NCI-H146 treated with DMSO at 0.1 percent for 48 hours (cell line): ENCODE data around the gene RPLP2.

Source experiments
- DNase-seq: peaks from one replicate; lab custom pipeline; 2025; ENCODE audit not compliant: unreplicated experiment; lab: John Stamatoyannopoulos, UW

The RPLP2 gene

DNA sequence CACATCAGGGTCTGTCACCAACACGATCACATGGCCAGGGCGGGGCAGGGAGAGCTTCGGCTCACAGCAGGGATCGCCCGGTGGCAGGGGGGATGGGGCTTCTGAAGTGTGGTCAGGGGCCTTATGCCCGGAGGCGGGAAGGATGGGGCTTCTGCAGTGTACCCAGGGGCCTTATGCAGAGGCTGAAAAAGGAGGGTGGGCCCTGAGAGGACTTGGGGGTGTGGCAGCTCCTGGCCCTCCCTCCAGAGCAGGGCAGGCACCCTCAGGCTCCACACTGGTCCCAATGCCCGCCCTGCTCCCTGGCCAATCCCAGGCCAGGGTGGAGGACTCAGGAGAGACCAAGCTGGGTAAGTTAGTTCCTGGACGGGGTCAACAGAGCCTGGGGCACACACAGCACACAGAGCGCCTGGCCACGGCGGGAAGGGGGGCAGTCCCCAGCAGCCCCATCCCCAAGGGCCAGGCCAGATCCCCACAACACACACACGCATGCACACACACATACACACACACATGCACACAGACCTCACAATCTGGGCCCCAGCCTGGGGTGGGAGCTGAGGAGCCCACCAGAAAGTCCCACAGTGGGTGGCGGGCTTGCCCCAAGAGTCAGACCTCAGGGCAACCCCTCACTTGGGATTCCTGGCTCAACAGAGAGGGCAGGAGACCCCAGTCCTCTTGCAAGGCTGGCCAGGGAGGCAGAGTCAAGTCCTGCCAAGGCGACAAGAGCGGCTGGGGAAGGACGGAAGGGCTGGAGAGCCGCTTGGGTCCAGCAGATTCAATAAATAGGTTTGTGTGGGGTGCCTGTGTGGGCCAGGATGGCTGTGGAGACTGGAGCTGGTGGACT lies 18.8 kb upstream of the RPLP2 start:
- DNase-seq: no peak

DNA sequence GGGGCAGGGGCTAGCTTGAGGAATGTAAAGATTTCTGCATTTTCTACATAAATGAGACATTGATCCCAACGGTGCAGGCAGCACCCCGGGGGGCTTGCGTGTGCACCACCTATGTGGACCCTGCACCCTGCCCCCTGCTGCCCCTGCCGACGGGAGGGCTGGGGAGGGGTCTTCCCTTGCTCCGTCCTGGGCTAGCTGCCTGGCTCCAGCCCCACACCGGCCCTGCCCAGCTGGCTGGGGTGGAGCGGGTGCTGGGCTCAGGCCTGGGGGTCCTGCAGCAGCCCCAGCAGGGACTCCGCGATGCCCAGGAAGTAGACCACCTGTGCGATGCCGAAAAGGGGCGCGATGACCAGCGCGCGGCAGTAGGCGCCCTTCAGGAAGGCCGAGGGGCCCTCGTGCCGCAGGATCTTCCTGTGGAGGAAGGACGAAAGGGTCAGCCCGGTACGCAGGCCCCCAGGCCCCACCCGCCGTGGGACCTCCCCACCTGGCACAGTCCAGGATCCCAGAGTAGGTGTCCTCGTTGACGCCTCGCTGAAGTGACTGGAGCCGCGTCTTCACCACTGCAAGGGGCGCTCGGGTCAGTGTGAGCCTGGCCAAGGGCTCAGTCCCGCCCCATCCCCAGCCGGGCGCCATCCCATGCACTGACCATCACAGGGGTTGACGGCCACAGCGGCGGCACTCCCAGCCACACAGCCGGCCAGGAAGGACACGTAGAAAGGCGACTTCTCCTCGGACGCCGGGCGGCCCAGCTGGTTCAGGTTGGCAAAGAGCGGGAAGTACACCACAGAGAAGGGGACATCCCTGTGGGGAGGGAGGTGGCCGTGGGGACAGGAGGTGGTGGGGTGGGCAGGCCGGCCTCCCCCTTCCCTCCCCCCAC lies 17.9 kb upstream of the RPLP2 start:
- DNase-seq: no peak

DNA sequence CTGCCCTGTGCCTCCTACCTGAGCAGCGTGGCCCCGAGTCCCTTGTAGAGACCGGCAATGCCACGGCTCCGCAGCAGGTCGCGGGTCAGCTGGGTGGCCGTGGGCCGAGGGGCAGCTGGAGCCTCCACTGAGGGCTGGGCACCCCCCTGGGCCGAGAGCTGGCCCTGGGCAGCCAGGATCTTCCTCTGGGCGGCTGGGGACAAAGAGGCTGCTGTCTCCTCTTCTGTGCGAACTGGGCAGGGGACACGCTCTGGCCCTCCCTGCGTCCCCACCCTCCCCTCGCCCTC lies 17.3 kb upstream of the RPLP2 start:
- DNase-seq: no peak

DNA sequence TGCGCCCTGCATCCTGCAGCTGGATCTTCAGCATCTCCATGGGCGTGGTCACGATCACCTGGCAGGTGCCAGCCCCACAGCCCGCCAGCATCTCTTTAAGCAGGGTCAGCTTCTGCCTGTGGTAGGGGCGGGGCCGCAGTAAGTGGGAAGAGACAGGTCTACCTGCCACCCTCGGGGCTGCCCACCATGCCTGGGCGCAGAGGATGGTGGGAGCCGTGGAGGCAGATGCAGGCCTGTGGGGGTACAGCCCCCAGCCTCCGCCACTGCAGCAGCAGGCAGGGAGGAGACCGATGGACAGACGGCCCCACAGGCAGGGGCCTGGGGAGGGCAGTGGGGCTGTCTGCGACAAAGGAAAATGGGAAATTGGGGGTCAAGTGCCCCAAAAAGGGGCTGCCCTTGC lies 16.9 kb upstream of the RPLP2 start:
- no peak for DNase-seq

DNA sequence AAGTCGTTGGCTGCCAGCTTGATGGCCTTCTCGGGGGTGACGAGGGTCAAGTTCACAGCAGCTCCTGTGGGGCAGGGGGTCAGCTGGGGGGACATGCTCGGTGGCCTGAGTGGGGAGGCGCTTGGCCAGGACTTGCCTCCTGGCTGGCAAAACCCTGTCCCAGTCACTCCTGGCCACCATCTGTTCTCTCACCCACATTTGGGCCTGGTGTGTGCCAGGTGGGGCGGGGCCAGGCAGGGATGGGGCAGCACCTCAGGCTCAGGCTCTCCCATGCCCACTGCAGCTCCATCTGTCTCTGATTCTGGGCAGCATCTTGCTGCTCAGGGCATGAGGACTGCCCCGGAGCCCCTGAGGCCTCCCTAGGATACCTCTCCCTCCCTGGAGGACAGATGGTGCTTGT lies 16.2 kb upstream of the RPLP2 start:
- DNase-seq: no peak

DNA sequence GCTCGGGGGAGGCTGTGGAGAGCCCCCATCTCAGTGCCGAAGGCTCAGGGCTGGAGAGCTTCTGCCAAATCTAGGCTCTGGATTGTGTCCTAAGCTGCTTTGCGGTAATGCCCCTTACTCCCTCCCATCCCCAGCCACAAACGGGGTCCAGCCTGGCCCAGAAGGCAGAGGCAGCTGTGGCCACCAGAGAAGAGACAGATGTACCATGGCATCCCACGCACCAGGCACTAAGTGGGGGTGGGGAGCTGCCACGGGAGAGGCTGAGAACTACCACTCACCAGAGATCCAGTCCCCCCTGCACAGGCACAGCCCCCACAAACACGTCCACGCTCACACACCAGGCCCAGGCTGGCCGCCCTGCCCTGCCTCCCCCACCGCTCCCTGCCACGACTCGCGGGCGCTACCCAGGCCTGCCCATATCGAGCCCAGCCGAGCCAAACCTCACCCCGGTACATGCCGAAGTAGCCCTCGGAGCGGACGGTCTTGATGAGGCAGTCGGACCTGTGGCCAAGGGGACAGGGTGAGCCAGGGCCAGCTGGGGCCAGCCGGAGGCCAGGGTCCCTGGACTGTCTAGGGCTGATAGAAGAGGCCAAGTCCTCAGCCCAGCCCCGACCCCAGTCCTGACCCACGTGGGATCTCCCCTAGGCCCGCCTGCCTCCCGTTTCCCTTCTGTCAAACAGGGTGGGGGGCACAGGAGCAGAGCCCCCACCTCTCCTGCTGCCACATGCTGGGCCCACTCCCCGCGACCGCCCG lies 15.6 kb upstream of the RPLP2 start:
- no peak for DNase-seq

DNA sequence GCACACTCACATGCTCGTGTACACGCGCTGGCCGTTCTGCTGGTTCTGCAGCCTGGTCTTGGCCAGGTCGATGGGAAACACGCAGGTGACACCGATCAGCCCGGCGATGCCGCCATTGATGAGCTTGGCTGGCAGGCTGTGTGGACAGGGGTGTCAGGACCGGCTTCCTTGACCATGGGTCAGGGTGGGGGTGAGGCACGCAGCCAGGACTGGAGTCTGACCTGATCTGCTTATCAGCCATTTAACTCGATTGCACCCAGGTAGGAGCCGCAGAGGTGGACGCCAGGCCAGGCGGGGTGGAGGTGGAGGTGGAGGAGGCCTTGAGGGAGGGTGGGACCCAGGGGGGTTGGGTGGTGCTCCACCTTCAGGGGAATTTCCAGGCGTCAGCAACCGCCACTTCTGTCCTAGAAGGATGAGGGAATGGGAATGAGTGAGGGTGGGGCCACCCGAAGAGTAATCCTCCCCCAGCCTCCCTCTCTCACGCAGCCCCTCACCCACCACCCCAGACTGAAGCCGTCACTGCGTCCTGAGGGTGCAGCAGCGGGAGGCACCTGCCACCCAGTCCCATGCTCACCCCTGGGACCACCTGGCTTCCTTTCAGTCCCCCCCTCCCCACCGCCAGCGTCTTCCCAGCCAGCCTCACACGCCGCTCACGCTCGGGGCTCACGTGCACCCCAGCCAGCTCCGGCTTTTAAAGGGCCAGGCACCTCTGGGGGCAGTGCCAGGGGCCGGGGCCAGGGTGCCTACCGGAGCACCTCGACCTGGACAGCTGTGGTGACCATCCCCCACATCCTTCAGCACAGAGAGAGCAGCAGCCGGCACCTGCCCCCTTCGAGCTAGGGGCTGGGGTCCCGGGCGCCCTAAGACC lies 14.8 kb upstream of the RPLP2 start:
- no peak for DNase-seq

DNA sequence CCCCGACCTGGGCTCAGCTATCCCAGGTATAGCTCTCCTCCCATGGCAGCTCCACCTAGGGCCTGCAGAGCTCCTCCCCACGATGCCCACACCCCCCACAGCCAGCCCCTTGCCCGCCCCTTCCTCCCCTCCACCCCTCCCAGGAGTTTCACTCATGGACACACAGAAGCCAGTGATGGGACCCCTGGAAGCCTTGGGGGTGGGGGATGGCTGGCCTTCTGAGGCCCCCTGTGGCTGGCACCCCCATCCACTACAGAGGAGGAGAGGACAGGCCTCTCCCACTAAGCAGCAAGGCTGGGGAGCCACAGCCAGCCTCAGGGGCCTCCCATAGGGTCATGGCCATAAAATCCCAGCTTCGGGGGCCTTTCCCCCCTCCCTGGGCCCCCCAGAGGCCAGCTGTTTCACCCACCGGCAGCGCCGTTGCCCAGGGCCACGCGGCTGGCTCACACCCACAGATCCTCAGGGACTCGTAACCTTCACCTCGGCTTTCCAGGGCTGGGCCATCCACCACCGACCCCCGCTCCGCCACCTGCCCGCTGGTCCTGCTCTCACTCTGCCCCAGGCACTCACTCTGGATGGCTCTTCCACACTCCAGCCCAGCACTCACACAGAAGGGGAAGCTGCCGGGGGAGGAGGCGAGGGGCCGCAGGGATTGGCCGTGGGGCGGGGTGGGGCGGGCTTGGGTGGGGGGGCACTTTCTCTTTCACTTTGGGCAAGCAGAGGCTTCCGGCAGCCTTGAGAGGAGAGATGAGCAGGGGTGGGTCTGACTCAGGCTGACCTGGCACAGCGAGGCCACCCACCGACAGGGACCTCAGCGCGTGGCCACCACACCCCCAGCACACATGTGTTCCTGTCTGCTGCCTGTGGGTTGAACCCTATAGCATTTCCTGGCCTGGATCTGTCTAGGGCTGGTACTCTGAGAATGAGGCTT lies 13.9 kb upstream of the RPLP2 start:
- no peak for DNase-seq

DNA sequence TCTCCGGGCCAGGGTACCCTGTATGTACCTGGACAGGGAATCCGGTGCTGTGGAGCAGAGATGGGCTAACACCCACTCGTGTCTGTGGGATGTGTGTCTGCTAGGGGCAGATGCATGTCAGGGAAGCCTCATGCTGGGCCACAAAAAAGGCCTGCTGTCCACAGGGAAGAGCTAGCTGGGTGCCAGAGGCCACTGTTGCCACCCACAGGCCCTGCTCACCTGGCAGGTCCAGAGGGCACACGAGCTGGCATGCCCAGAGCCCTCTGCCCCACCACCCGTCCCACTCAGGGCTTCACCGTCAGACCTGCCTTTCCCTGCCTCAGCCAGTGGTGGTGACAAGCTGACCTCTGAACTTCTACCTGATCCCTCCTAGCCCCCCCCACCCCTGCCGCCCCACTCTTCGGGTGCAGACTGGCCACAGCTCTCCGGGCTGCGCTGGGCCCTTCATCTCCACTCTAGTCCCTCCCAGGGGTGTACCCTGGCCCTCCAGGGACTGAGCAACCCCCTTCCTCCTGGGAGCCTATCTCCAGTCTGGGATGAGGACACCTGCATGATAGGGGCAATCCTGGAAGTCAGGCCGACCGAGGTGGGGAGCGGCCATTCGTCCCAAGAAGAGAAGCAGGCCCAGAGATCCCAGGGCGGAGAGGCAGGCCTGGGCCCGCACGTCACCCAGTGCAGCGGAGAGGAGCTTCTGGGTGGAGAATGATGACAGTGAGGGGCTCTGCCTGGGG lies 13.0 kb upstream of the RPLP2 start:
- no peak for DNase-seq

DNA sequence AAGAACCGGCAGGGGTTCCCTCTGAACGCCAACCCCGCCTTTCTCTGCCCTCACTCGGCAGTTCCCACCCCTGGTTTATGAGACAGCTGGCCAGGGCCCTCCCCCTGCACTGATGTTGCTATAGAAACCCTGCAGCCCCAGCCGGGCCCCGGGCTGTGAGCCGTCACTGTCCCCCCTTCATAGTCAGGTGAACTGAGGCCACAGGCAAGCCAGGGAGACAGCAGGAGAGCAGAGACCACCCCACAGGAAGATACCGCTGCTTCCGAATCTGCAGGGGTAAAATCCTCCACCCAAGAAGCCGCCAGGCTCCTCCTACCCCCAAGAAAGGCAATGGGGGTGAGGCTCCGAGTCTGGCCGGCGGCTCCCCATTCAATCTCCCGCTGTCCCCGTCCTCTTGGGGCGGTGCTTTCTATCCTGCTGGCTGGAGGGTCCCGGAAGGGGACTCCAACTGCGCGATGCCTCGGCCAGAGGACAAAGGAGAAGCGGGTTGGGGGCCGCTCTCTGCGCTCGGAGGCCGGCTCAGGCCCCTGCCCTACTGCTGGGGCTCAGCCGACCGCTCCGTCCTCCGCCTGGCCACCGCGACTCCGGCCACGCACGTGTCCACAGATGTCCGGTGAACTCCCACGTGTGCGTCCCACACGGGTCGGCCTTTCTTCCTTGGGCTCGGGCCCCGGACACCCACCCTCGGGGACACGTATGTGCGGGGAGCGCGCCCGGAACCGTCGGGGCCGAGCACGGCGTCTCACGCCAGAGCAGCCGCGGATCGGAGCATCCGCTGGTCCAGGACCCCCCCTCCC lies 12.3 kb upstream of the RPLP2 start:
- DNase-seq: peak; percentile 79

DNA sequence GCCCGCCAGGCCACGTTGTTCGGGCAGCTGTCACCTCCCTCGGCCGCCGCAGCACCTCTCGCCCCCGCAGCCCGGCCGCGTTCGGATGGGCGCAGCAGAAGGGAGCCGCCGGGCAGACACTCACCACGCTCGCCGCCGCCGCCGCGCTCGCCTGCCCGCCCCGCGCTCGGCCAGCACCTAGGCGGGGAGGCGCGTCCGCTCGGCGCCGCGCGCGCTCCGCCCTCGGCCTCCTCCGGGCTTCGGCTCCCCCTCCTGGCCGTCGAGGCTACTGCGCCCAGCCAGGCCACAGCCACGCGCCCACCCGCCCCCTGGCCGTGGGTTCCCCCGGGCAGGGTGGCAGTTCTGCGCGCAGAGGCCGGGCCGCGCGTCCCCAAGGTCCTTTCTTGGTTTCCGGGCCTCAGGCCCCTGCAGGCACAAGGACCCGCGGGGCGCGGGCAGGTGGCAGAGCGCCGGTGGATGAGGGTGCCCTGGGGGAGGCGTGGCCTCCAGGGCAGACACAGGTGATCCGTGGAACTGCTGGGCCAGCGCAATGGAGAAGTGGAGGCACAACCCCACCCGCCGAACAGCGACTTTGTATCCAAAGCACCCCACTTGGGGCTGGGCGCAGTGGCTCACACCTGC lies 11.6 kb upstream of the RPLP2 start, which contains the start of gene SLC25A22:
Gene SLC25A22 (minus strand): TSS at position 189 of the 621 bp plus-strand sequence. CDS start 3,275 bp downstream, outside the sequence.
- peak; percentile 57 for DNase-seq

DNA sequence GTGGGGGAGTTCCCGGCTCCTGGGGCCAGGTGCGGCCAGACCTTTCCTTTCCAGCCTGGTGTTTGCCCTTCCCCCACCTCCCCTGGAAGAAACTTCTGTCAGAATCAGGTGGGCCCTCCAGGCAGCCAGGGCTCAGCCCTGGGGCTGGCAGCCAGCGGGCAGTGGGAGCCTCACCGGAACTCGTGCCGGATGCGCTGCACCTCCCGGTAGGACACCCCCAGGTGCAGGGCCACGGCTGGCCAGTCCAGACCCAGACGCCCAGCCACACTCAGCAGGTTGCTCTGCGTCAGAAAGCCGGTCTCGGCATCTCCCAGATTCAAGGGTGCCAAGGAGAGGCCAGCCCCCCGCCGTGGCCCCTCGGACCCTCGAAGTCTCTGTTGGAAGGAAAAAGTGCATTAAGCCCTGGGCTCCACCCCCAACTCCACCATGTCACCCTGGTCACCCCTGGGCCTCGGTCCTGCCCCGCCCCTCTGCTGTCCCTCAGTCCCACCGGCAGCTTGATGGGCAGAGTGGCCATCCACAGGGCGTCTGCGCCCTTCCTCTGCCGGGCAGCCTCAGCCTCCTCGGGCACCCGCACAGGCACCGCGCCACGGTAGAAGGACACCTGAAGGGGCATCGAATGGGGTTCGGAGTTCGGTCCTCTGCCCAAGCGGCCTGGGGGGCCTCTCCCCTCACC lies 10.0 kb upstream of the RPLP2 start:
- no peak for DNase-seq

DNA sequence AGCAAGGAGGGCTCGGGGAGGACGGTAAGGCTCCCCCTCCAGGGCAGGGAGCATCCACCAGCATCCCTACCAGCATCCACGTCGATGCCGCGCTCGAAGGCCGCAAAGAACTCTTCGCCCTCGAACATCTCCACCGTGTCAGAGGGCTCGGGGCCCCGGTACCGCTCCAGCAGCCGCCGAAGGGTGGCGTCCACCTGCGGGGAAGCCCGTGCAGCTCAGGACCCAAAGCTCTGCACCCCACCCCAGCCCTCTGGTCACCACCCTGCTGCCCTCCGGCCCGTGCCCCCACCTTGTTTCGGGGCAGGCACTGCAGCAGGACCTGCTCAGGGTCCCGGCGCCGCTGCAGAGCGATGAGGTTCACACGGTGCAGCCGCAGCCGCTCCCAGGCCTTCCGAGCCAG lies 9.3 kb upstream of the RPLP2 start:
- no peak for DNase-seq

DNA sequence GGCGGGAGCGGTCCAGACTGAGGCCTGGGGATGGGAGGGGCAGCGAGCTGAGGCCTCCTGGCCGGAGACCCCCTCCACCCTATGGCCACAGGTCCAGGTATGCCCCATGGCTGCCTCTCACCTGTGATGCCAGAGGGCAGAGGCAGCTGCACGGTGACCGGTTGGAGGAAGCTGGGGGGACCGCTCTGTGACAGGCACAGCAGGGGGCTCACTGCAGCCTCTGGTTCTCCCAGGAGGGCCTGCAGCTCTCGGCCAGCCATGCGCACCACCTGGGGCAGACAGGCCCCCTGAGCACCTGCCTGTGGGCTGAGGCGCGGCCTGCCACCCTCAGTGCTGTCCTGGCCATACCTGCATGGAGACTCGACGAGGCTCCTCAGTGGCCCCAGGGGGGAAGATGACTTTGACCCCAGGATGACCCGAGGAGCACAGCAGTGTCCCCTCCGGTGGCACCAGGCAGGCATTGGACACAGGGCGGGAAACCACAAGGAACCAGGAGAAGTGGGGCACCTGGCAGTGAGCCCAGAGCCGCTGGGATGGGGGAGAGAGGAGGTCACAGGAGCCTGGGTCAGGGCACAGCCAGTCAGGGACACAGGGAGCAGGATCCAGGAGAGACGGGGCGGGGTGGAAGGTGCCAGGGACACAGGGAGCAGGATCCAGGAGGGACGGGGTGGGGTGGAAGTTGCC lies 8.5 kb upstream of the RPLP2 start:
- DNase-seq: no peak

DNA sequence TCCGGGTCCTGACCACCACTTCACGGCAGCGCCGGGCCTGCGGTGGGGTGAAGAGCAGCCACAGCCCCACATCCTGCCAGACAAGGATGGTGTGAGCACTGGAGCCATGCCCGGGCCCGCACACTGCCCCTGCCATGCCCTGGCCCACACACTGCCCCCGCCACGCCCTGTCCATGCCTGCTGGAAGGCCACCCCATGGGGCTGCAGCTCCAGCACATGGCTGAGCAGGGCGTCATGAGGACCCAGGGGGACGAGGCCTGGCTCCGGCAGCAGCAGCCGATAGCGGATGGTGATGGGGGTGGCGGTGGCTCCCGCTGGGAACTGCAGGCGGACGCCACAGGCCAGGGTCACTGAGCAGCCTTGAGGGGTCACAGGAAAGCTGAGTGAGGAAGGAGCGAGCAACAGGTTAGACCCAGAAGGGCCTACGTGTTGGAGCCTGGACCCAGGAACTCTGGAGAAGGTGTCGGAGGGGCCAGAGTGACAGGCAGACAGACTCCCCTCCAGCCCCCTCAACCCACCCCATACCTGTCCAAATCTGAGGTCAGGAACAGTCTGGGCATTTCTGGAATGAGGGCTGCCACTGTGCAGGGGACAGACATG lies 7.6 kb upstream of the RPLP2 start:
- no peak for DNase-seq
